Measurements from ENCODE around the gene ALKBH5.

Gene ALKBH5

DNA sequence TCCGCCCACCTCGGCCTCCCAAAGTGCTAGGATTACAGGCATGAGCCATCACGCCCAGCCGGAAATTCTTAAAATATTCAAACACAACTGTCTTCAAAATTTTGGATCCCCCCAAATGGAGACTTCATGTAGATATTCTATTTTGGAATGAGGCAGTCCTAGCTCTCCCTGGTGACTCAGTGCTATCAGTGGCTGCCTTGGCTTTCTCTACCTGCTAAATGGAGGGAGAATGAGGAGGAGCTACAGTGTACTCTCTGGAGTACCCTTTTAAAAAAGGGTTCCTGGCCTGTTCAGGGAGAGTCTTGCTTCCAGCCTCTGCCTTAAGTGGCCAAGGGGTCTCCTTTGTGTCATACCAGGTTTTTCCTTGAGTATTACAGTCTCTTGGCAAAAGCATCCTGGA is 10.8 kb downstream of the ALKBH5 start:
- H3K56ac ChIP-seq (ENCODE audit: low read length) = no peak overlapping the region
- H3K27ac ChIP-seq (ENCODE audit: low read depth, low read length) = no peak overlapping the region
- no peak overlapping the region for H3K9ac ChIP-seq (ENCODE audit: low read length)
- H3K36me3 ChIP-seq (ENCODE audit: control insufficient read depth, insufficient read depth, low read length) = peaks cover 2% of the 10 kb centered on the region
- no peak overlapping the region for H2AK5ac ChIP-seq (ENCODE audit: low read length)
- H3K4me3 ChIP-seq (ENCODE audit: low read length) = no peak overlapping the region
- no peak overlapping the region for H4K8ac ChIP-seq (ENCODE audit: low read depth, low read length)
- DNase-seq = no peak
- H3K27me3 ChIP-seq (ENCODE audit: insufficient read depth, low read length, poor library complexity) = no peaks in the 10 kb centered on the region
- H3K4me2 ChIP-seq (ENCODE audit: low read length) = no peak overlapping the region
- H3K4ac ChIP-seq (ENCODE audit: low read depth, low read length) = no peak overlapping the region
- no peak overlapping the region for H2BK5ac ChIP-seq (ENCODE audit: low read length)
- H3K79me2 ChIP-seq (ENCODE audit: control insufficient read depth, insufficient read depth, low read length) = peaks cover 50% of the 10 kb centered on the region
- WGBS (ENCODE audit: extremely low coverage, insufficient coverage, low lambda C conversion rate) = no CpG with 5 or more reads among the region's 4 CpGs
- no peak overlapping the region for H3K18ac ChIP-seq (ENCODE audit: low read length)
- H3K23ac ChIP-seq (ENCODE audit: low read length) = no peak overlapping the region
- H3K79me1 ChIP-seq (ENCODE audit: low read length) = peaks cover 33% of the 10 kb centered on the region
- no peak overlapping the region for H2BK120ac ChIP-seq (ENCODE audit: low read depth, low read length)
- H3K4me1 ChIP-seq (ENCODE audit: control insufficient read depth, low read depth, low read length) = no peaks in the 10 kb centered on the region
- H4K5ac ChIP-seq (ENCODE audit: low read length) = no peak overlapping the region
- H2BK15ac ChIP-seq (replicated peaks; ENCODE audit: low read depth) = no peak overlapping the region

DNA sequence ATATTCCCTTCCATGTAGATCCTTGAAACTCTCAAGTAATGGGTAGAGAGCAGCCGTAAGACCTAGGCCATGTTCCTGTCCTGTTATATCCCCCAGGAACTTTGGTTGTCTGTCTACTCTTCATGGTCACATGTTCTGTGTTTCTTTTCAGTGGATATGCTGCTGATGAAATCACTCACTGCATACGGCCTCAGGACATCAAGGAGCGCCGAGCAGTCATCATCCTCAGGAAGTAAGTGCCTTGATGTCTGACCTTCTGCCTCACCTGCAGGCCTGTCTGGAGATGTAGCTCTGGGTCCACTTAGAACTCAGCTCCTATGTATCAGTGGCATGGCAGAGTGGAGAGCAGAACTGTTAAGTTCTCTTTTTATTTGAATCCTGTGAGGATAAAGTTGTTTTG is 11.2 kb downstream of the ALKBH5 start:
- Histone ChIP-seq H4K5ac (ENCODE audit: low read length) (no peak overlapping the region), H3K23ac (ENCODE audit: low read length) (no peak overlapping the region), H2BK5ac (ENCODE audit: low read length) (no peak overlapping the region), H3K36me3 (ENCODE audit: control insufficient read depth, insufficient read depth, low read length) (peaks cover 2% of the 10 kb centered on the region), H3K4me2 (ENCODE audit: low read length) (no peak overlapping the region), H3K4me1 (ENCODE audit: control insufficient read depth, low read depth, low read length) (no peaks in the 10 kb centered on the region), H3K79me1 (ENCODE audit: low read length) (peaks cover 32% of the 10 kb centered on the region), H3K18ac (ENCODE audit: low read length) (no peak overlapping the region), H3K56ac (ENCODE audit: low read length) (no peak overlapping the region), H4K8ac (ENCODE audit: low read depth, low read length) (no peak overlapping the region), H2BK15ac (replicated peaks; ENCODE audit: low read depth) (no peak overlapping the region), H3K4me3 (ENCODE audit: low read length) (no peak overlapping the region), H3K27ac (ENCODE audit: low read depth, low read length) (no peak overlapping the region), H3K9ac (ENCODE audit: low read length) (no peak overlapping the region), H3K79me2 (ENCODE audit: control insufficient read depth, insufficient read depth, low read length) (peaks cover 46% of the 10 kb centered on the region), H3K27me3 (ENCODE audit: insufficient read depth, low read length, poor library complexity) (no peaks in the 10 kb centered on the region), H2AK5ac (ENCODE audit: low read length) (no peak overlapping the region), H2BK120ac (ENCODE audit: low read depth, low read length) (no peak overlapping the region), H3K4ac (ENCODE audit: low read depth, low read length) (no peak overlapping the region)
- no CpG with 5 or more reads among the region's 4 CpGs for WGBS (ENCODE audit: extremely low coverage, insufficient coverage, low lambda C conversion rate)
- DNase-seq = no peak

DNA sequence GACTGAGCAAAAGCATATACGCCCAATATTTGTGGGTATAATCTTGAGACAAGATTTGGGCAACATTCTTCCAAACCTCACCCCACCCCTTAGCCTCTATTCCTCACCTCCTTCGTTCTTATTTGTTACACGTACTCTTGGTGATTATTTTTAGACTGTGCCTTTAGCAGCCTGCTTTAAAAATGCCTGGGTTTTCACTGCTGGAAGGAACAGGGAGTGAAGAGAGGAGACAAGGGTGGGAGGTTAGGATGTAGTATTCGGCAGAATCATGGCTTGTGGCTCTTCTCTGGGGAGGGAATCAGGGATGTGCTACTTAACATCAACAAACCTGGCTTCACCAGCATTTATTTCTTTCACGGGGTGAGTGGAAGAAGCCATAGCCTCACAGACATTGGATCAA is 11.6 kb downstream of the ALKBH5 start:
- DNase-seq = no peak
- WGBS (ENCODE audit: extremely low coverage, insufficient coverage, low lambda C conversion rate) = no CpG with 5 or more reads among the region's 5 CpGs
- no peak overlapping the region for H4K8ac ChIP-seq (ENCODE audit: low read depth, low read length)
- H2BK5ac ChIP-seq (ENCODE audit: low read length) = no peak overlapping the region
- H3K27me3 ChIP-seq (ENCODE audit: insufficient read depth, low read length, poor library complexity) = no peaks in the 10 kb centered on the region
- no peak overlapping the region for H3K56ac ChIP-seq (ENCODE audit: low read length)
- no peak overlapping the region for H3K4ac ChIP-seq (ENCODE audit: low read depth, low read length)
- no peaks in the 10 kb centered on the region for H3K4me1 ChIP-seq (ENCODE audit: control insufficient read depth, low read depth, low read length)
- no peak overlapping the region for H4K5ac ChIP-seq (ENCODE audit: low read length)
- no peak overlapping the region for H3K23ac ChIP-seq (ENCODE audit: low read length)
- no peak overlapping the region for H3K9ac ChIP-seq (ENCODE audit: low read length)
- no peak overlapping the region for H2BK120ac ChIP-seq (ENCODE audit: low read depth, low read length)
- no peak overlapping the region for H3K4me3 ChIP-seq (ENCODE audit: low read length)
- H3K27ac ChIP-seq (ENCODE audit: low read depth, low read length) = no peak overlapping the region
- H2BK15ac ChIP-seq (replicated peaks; ENCODE audit: low read depth) = no peak overlapping the region
- peaks cover 42% of the 10 kb centered on the region for H3K79me2 ChIP-seq (ENCODE audit: control insufficient read depth, insufficient read depth, low read length)
- H3K4me2 ChIP-seq (ENCODE audit: low read length) = no peak overlapping the region
- H3K36me3 ChIP-seq (ENCODE audit: control insufficient read depth, insufficient read depth, low read length) = peaks cover 2% of the 10 kb centered on the region
- peaks cover 30% of the 10 kb centered on the region for H3K79me1 ChIP-seq (ENCODE audit: low read length)
- H2AK5ac ChIP-seq (ENCODE audit: low read length) = no peak overlapping the region
- no peak overlapping the region for H3K18ac ChIP-seq (ENCODE audit: low read length)

DNA sequence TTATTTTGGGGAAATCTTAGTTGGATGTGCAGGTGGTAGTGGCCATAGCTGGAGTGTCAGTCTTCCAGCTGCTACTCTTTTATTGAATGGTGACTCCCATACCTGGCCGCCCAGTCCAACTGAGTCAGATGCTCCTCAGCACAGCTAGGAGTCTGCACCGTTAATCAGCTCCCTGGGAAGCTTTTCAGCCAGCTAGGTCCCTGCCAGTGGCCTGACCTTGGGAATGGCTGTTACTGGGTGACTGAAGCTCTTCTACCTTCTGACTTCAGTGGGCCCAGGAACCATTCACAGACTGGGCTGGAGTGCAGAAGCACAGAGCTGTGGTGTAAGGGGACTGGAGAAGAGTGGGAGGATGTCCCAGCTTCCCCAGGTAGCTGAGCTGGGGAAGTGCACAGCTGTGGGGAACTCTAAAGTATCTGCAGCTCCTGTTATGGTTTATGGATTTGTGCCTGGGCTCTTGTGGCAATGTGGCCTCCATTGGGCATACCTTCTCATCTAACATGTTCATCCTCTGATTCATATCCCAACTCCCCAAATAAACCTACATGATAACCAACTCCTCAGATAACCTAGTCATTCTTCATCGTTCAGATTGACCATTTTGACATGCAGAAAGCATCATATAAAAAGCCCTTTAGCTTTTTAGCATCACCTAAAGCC is 14.0 kb downstream of the ALKBH5 start:
- Histone ChIP-seq H2BK5ac (ENCODE audit: low read length) (no peak overlapping the region), H3K23ac (ENCODE audit: low read length) (no peak overlapping the region), H3K4ac (ENCODE audit: low read depth, low read length) (no peak overlapping the region), H3K27ac (ENCODE audit: low read depth, low read length) (no peak overlapping the region), H2BK120ac (ENCODE audit: low read depth, low read length) (no peak overlapping the region), H3K18ac (ENCODE audit: low read length) (no peak overlapping the region), H3K36me3 (ENCODE audit: control insufficient read depth, insufficient read depth, low read length) (peaks cover 2% of the 10 kb centered on the region), H3K4me3 (ENCODE audit: low read length) (no peak overlapping the region), H2AK5ac (ENCODE audit: low read length) (no peak overlapping the region), H3K79me2 (ENCODE audit: control insufficient read depth, insufficient read depth, low read length) (peaks cover 30% of the 10 kb centered on the region), H3K56ac (ENCODE audit: low read length) (no peak overlapping the region), H4K8ac (ENCODE audit: low read depth, low read length) (no peak overlapping the region), H3K4me1 (ENCODE audit: control insufficient read depth, low read depth, low read length) (no peaks in the 10 kb centered on the region), H3K27me3 (ENCODE audit: insufficient read depth, low read length, poor library complexity) (no peaks in the 10 kb centered on the region), H4K5ac (ENCODE audit: low read length) (no peak overlapping the region), H3K79me1 (ENCODE audit: low read length) (peaks cover 27% of the 10 kb centered on the region), H3K9ac (ENCODE audit: low read length) (no peak overlapping the region), H2BK15ac (replicated peaks; ENCODE audit: low read depth) (no peak overlapping the region), H3K4me2 (ENCODE audit: low read length) (no peak overlapping the region)
- no CpG with 5 or more reads among the region's 3 CpGs for WGBS (ENCODE audit: extremely low coverage, insufficient coverage, low lambda C conversion rate)
- no peak for DNase-seq

DNA sequence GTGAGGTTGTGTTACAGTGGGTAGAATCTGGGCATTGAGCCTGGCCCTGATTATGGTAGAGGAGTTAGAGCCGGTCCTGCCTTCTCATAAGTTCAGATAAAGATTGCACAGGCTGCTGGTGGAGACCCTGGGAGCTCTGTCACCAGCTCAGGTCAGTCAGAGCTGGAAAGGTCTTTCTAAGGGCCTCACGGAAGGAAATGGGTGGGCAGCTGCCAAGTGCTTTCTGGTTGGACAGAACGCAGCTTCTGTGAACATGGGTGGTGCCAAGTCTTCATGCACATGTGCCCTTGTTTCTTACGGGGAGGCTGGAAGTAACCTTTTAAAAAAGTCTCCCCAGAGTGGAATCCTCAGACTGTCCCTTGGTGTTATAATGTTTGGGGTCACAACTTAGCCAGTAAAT is 14.9 kb downstream of the ALKBH5 start:
- Histone ChIP-seq H3K4me1 (ENCODE audit: control insufficient read depth, low read depth, low read length) (no peaks in the 10 kb centered on the region), H3K36me3 (ENCODE audit: control insufficient read depth, insufficient read depth, low read length) (peaks cover 2% of the 10 kb centered on the region), H2BK120ac (ENCODE audit: low read depth, low read length) (no peak overlapping the region), H3K27me3 (ENCODE audit: insufficient read depth, low read length, poor library complexity) (no peaks in the 10 kb centered on the region), H3K4ac (ENCODE audit: low read depth, low read length) (no peak overlapping the region), H2BK15ac (replicated peaks; ENCODE audit: low read depth) (no peak overlapping the region), H3K23ac (ENCODE audit: low read length) (no peak overlapping the region), H2AK5ac (ENCODE audit: low read length) (no peak overlapping the region), H3K4me2 (ENCODE audit: low read length) (no peak overlapping the region), H3K4me3 (ENCODE audit: low read length) (no peak overlapping the region), H3K9ac (ENCODE audit: low read length) (no peak overlapping the region), H4K5ac (ENCODE audit: low read length) (no peak overlapping the region), H3K18ac (ENCODE audit: low read length) (no peak overlapping the region), H3K79me2 (ENCODE audit: control insufficient read depth, insufficient read depth, low read length) (peaks cover 27% of the 10 kb centered on the region), H4K8ac (ENCODE audit: low read depth, low read length) (no peak overlapping the region), H3K56ac (ENCODE audit: low read length) (no peak overlapping the region), H3K79me1 (ENCODE audit: low read length) (peaks cover 28% of the 10 kb centered on the region), H3K27ac (ENCODE audit: low read depth, low read length) (no peak overlapping the region), H2BK5ac (ENCODE audit: low read length) (no peak overlapping the region)
- no CpG with 5 or more reads among the region's 4 CpGs for WGBS (ENCODE audit: extremely low coverage, insufficient coverage, low lambda C conversion rate)
- no peak for DNase-seq

DNA sequence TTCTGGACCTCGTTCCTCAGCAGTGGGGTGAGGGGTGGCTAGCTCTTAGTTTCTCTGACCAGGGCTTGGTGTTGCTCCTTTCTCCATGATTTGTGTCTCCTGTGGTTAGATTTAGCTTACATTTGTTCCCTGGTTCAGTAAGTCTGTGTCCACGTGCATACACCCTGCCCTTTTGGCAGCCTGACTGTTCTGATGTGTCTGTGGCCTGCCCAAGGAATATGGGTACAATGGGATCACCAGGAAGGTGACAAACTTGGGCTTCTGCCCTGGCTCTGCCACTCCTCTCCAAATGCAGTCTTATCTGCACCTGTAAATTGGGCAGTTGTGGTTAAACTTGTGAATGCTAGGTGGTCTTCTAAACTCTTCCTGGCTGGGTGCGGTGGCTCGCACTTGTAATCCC is 17.5 kb downstream of the ALKBH5 start:
- H3K4me2 ChIP-seq (ENCODE audit: low read length) = no peak overlapping the region
- H4K8ac ChIP-seq (ENCODE audit: low read depth, low read length) = no peak overlapping the region
- no peak overlapping the region for H2BK120ac ChIP-seq (ENCODE audit: low read depth, low read length)
- peaks cover 36% of the 10 kb centered on the region for H3K79me1 ChIP-seq (ENCODE audit: low read length)
- no peak overlapping the region for H3K9ac ChIP-seq (ENCODE audit: low read length)
- H2BK5ac ChIP-seq (ENCODE audit: low read length) = no peak overlapping the region
- H3K27ac ChIP-seq (ENCODE audit: low read depth, low read length) = no peak overlapping the region
- peaks cover 2% of the 10 kb centered on the region for H3K36me3 ChIP-seq (ENCODE audit: control insufficient read depth, insufficient read depth, low read length)
- H3K79me2 ChIP-seq (ENCODE audit: control insufficient read depth, insufficient read depth, low read length) = peaks cover 25% of the 10 kb centered on the region
- H3K4me1 ChIP-seq (ENCODE audit: control insufficient read depth, low read depth, low read length) = no peaks in the 10 kb centered on the region
- H3K27me3 ChIP-seq (ENCODE audit: insufficient read depth, low read length, poor library complexity) = no peaks in the 10 kb centered on the region
- H2BK15ac ChIP-seq (replicated peaks; ENCODE audit: low read depth) = no peak overlapping the region
- no peak overlapping the region for H3K4ac ChIP-seq (ENCODE audit: low read depth, low read length)
- no peak overlapping the region for H3K4me3 ChIP-seq (ENCODE audit: low read length)
- DNase-seq = no peak
- H4K5ac ChIP-seq (ENCODE audit: low read length) = no peak overlapping the region
- H3K56ac ChIP-seq (ENCODE audit: low read length) = no peak overlapping the region
- WGBS (ENCODE audit: extremely low coverage, insufficient coverage, low lambda C conversion rate) = no CpG with 5 or more reads among the region's 4 CpGs
- no peak overlapping the region for H3K23ac ChIP-seq (ENCODE audit: low read length)
- no peak overlapping the region for H2AK5ac ChIP-seq (ENCODE audit: low read length)
- H3K18ac ChIP-seq (ENCODE audit: low read length) = no peak overlapping the region
